ENCODE measurements around the gene UBR4. TPM values are rescaled to one million over a fixed set of nuclear protein-coding genes. Genes with fewer than 3 reads are reported as not detected.

UBR4 gene
- polyA plus RNA-seq, 3 donors, result 109 to 149 (median 124) TPM

DNA sequence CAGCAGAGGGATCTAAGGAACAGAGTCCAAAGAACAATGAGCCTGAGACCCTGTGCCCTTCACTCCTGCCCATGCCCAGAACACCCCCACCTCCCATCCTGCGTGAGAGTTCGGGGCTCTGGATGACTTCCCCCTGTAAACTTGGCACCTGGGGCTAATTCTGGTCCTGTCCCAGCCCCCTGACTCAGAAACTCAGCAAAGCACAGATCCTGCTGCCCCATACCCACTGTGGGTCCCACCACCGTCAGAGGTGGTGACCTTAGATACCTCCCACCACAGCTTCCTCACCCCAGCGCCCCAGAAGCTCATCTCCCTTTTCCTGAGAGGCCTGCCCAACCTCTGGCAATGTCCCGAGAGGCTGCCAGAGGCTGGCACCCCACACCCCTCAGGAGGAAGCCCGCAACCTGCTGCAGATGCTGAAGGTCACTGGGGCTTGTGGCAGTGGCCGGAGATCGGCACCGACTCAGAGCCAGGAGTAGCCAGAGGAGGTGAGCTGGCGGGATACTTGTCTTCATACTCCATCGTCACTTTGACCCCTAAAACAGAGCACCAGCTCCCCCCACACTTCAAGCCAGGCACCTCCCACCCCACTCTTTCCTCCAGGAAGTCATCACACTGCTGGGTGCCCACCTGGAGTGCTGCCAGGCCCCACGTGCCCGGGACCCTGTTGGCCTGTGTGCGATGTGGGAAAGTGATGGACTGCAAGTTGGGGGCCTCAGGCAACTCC, 142.0 kb downstream of the UBR4 start:
- no peak for DNase-seq (ENCODE audit: extremely low read depth in 1 of 11, low read depth in 9 of 11, low spot score in 4 of 11)

DNA sequence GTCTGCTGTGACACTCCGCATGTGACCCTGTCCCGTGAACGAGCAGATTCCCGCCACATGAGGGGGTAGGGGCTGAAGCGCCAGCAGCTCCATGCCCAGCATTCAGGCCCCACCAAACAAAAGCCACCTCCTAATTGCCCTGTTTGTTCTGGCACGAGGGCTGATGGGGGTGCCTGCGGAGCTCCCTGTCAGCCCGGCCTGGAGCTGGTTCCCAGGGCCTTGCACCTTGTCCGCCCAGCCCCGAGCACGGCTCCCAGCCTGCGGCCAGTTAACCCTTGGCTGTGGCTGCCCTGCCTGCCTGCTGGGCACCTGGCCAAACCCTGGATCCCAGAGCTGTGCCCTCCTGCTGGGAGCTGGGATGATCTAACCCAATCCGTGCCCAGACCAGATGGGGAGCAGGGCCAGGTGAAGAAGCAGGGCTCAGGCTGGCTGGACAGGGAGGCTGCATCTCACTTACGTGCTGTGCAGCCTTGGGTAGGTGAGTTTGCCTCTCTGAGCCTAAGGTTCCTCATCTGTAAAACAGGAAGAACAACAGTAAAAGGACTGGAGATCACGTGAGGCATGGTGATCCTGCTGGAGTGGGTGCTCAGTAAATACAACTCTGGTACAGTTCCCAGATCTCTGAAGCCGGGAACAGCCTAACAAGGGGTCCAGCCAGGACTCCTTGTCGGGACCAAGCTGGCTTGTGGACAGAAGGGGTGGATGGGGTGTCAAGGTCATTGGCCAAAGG, 142.7 kb downstream of the UBR4 start:
- no peak for DNase-seq (ENCODE audit: extremely low read depth in 1 of 11, low read depth in 9 of 11, low spot score in 4 of 11)

DNA sequence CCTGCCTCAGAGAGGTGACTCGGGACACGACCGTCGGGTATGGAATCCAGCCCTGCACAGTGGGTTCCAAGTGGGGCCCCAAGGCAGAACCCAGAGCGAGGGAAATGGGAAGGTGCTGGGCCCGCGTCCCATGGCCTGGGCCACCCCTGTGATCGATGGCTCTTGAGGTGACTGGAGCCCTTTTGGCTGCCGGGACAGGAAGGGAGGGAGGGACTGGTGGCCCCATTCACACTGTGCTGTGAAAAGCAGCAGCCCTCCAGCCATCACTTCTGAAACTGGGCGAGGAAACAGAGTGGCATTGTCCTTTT, 143.2 kb downstream of the UBR4 start:
- DNase-seq (ENCODE audit: extremely low read depth in 1 of 11, low read depth in 9 of 11, low spot score in 4 of 11), result no peak

DNA sequence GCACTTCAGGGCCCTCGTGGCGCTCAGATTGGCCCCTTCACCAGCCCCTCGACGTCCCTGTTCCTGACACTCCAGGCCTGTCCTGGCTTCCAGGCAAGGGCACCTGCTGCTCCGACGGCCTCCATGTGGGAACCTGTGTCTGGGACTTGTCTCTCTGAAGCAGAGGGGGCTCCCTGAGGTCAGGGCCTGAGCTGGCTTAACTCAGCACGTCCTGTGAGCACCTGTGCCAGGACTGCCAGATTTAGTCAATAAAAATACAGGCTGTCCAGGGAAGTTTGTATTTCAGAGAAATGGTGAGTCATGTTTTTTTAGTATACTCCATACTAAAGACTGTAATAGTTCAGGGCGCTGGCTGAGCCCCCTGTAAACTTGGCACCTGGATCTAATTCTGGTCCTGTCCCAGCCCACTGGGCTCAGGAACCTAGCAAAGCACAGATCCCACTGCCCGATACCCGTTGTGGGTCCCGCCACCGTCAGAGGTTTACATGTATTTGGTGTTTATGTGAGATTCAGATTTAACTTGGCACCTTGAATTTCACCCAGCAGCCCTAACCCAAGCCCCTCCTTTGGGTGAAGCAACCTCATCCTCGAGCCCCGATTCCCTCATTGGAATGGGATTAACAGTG, 143.7 kb downstream of the UBR4 start:
- DNase-seq (ENCODE audit: extremely low read depth in 1 of 11, low read depth in 9 of 11, low spot score in 4 of 11), result no peak

DNA sequence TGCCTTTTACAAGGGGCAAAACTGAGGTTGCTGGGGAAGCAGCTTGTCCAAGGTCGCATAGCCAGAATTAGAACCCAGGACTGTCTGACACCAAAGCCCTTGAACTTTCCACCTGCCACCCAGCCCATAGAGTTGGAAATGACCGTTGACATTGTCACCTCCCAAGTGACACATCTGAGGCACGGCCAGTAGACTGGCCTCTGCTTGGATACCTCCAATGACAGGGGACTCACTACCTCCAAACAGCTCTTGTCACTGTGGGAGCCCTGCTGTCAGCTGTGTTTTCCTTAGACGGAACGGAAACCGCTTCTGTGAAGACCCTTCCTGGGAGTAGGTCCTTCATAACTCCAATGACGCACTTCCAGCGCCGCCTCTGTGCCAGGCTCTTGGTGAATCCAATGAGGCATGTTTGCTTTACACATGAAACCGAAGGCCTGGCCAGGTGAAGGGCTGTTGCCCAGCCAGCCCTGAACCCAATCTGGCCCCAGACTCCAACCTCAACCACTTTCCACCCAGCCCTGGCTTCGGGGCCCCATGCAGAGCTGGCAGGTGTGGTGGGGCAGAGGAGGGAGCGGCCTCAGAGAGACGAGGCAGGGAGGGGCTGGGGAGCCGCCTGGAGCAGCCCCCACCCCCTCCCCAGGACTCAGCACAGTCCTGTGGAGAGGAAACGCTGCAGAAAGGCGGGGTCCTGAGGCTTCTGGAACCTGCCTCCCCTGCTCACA, 144.4 kb downstream of the UBR4 start:
- no peak for DNase-seq (ENCODE audit: extremely low read depth in 1 of 11, low read depth in 9 of 11, low spot score in 4 of 11)

DNA sequence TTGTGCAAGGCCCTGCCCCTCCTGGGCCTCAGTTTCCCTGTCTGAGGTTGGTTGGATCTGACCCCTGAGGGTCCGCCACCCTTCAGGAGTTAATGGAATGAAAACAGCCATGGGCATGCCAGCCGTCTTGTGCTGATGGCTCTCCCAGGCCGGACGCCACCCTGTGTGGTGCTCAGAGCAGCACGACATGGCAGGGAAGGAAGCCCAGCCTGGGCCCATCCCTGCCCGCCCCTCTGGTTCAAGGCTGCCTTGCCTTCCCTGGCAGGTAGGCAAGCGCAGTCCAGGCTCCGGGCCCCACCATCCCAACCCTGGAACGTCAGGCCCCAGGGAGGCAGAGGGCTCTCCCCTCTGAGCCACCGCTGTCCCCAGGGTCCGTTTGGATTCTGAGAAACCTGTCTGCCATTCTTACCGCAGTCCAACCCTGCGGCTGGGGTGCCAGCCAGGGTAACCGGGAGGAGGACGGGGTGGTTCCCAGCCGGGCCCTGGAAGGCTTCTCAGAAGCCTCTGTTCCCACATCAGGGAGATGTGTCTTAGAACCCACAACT, 145.1 kb downstream of the UBR4 start:
- DNase-seq (ENCODE audit: extremely low read depth in 1 of 11, low read depth in 9 of 11, low spot score in 4 of 11), result no peak

DNA sequence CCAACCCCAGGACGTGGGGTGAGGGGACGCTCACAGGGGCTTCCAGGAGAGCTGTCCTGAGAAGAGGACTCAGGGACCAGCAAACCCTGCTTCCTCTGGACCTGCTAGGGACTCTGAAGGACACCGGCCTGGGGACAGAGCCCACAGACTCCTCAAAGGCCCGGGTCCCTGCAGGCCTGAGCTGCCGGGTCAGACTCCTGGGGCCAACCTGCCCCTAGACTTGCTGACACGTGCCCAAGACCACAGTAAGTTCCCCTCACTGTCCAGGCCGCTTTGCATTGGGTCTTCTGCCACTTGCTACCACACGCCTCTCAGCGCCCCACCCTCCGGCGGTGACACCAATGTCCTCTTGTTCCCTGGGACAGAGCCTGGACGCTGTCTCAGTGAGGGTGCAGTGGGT, 146.9 kb downstream of the UBR4 start:
- DNase-seq (ENCODE audit: extremely low read depth in 1 of 11, low read depth in 9 of 11, low spot score in 4 of 11), result no peak

DNA sequence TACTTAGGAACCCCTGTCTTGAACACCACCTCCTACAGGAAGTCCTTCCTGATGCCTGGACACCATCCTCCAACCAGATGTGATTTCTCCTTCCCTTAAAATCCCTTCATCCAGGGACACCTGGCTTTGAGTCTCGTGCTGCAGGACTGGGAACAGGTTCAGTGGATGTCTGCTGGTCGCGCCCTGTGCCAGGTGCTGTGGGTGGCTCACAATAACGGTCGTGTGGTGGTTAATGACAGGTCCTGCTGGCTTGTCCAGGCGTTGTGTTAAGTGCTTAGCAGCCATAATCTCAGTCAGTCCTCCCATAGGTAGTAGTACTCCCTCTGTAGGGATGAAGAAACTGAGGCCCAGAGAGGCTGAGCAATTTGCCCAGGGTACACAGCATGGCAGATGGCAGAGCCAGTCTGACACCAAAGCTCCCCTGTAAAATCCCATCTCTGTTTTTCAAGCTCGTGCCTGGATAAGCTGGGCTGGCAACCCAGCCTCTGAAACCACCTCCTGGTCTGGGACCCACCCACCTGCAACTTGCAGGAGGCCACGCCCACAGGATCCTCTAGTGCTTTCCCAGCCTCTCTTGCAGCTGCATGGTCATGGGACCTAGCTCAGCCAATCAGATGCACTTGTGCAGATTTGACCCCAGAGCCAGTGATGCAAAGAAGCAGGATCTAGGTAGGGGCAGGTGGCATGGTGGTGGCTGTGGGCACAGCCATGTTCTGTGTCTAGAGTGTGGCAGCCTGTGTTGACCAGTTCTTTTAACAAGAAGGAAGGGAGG, 147.6 kb downstream of the UBR4 start:
- DNase-seq (ENCODE audit: extremely low read depth in 1 of 11, low read depth in 9 of 11, low spot score in 4 of 11), result no peak

DNA sequence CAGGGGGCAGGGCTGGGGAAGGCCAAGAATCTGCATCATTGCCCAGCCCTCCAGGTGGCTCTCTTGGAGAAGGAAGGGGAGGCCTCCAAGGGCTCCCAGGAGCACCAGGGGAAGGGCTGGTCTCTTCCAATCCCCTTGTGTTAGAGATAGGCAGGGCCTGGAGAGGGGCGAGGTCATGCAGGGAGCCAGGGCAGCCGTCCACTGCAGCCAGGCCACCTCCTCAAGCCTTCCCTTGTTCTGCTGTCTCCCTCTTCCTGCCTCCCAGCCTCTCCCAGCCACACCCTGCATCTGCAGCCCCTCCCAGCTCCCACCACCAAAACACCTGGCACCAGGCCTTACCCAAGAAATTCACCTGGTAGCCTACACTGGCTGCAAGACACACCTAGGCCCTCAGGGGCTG, 148.3 kb downstream of the UBR4 start:
- no peak for DNase-seq (ENCODE audit: extremely low read depth in 1 of 11, low read depth in 9 of 11, low spot score in 4 of 11)

DNA sequence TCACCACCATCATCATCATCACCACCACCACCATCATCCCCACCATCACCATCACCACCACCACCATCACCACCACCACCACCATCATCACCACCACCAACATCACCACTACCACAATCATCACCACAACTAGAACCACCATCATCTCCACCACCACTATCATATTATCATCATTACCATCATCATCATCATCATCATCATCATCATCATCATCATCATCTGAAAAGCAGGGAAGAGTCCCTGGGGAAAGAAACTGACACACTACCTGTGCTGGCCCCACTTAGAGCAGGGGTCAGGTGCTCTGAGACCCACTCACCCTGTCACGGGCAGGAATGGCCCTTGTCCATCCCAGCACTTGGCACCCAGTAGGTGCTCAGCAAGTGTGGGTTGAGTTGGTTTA, 148.7 kb downstream of the UBR4 start:
- no peak for DNase-seq (ENCODE audit: extremely low read depth in 1 of 11, low read depth in 9 of 11, low spot score in 4 of 11)

DNA sequence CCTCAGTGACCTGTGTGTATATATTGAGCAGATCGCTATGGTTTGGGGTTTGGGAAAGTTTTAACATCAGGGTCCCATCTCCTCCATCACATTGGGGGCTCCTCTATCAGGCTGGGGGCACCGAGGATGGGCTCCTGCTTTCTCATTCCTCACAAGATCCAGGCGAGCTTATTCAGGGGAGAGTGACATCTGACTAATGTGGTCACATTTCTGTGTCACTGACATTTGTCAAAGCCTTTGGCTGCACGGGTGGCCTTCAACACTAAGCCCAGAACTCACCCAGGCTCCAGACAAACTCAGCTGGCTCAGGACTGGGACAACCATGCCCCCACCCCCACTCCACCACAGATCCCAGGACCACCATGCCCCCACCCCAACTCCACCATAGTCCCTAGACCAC, 150.3 kb downstream of the UBR4 start:
- DNase-seq (ENCODE audit: extremely low read depth in 1 of 11, low read depth in 9 of 11, low spot score in 4 of 11), result no peak

DNA sequence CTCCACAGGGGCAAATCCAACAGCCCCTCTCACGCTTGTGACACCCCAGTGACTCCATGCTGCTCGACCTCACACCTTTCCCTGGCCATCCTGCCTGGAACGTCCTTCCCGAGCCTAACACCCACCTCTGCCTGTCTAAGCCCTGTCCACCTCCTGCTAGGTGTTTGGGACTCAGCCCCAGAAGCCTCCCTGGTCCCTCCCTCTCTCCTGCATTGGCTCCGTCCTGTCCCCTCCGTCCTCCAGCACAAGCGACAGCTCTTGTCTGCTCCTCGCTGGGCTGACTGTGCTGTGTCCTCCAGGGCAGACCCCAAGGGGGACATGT, 151.6 kb downstream of the UBR4 start:
- DNase-seq (ENCODE audit: extremely low read depth in 1 of 11, low read depth in 9 of 11, low spot score in 4 of 11), result no peak

DNA sequence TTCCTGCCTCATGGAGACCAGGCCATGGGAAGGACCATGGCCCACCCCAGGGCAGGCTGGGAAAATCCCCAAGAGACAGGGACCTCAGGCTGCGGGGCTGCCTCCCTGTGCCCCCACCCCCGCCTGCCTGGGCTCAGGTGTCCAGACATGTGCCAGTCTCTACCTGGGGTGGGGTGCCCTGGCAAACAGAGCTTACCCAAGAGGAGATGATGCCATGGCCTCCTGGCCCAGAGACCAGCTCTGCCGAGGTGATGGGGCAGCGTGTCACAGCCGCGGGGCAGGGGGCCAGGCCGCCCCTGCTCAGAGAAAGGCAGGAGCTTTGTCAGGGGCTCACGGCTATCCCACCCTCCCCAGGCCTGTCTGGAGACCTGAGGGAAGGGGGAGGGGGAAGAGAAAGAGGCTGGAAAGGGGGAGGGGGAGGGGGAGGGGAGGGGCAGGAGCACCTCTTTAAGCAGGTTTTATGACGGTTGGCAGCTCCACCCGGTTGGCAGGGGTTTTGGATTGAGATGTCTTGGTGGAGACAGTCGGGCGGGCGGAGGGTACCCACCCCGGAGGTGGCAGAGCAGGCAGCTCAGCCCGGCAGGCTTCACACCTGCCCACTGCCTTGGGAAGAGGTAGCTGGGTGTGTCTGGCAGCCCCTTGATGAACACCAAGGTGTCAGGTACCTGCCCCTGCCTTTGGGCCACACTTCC, 152.1 kb downstream of the UBR4 start:
- no peak for DNase-seq (ENCODE audit: extremely low read depth in 1 of 11, low read depth in 9 of 11, low spot score in 4 of 11)

DNA sequence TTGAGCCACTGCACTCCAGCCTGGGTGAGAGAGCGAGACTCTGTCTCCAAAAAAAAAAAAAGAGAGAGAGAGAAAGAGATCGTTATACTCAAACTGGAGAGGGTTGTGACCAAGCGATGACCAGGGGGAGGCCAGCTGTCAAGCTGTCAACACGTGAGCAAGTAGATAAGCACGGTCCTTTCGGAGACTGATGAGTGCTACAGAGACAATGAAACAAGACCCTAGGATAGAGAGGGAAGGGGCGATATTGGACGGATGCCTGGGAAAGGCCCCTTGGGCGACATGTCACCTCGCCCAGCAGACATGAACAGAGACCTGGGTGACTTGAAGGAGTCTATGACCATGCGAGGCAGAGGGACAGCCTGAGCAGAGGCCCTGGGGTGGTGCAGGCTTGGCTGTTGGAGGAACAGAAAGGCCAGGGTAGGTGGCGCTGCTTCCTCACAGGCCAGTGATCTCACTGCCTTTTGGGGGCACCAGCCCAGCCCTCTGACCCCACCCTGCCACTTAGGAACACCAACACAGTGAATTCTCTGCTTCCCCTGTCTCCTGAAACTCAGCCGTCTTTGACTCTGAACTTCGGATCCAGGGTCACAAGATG, 152.8 kb downstream of the UBR4 start:
- DNase-seq (ENCODE audit: extremely low read depth in 1 of 11, low read depth in 9 of 11, low spot score in 4 of 11), result no peak

DNA sequence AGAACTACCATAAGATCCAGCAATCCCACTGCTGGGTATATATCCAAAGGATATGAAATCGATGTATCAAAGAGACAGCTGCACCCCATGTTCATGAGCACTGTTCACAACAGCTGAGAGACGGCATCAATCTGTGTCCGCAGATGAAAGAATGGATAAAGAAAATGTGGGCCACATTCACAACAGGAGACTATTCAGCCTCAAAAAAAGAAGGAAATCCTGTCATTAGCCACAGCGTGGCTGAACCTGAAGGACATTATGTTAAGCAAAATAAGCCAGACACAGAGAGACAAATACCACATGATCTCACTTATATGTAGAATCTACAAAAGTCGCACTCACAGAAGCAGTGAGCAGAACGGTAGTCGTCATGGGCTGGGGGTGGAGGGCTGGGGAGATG, 154.4 kb downstream of the UBR4 start:
- DNase-seq (ENCODE audit: extremely low read depth in 1 of 11, low read depth in 9 of 11, low spot score in 4 of 11), result no peak

DNA sequence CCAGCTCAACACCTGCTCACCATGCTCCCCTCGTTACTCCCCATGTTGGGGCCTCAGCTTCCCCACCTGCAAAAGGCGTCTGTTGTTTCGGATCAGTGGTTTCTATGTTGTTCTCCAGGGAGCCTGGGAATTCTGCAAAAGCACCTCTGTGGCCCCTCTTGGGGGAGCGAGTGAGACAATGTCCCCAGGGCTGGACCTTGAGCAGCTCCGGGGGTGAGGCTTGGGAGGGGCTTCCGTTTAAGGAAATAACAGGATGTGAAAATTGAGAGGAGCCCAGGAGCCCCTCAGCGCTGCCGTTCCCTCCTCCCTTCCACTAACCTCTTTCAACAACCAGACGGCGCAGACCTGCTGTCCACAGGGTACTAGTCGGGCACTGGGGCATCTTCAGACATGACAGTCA, 155.1 kb downstream of the UBR4 start:
- DNase-seq (ENCODE audit: extremely low read depth in 1 of 11, low read depth in 9 of 11, low spot score in 4 of 11), result no peak

DNA sequence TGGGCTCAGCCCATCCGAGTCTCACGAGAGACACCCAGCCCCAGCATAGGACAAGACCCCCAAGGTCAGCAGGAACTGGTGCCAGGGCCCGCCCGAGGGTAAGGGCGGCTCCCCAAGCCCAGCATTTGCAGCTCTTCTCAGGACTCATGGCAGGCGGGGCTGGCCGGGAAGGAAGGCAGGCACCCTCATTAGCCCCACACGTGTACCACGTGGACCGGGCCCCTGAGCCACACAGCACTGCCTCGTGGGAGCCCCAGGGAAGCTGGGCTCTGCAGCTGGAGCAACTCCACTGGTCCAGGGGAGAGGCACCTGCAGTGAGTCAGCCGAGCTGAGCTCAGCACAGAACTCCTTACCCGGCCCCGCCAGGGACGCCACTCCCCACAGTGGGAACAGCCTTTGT, 155.8 kb downstream of the UBR4 start:
- no peak for DNase-seq (ENCODE audit: extremely low read depth in 1 of 11, low read depth in 9 of 11, low spot score in 4 of 11)

DNA sequence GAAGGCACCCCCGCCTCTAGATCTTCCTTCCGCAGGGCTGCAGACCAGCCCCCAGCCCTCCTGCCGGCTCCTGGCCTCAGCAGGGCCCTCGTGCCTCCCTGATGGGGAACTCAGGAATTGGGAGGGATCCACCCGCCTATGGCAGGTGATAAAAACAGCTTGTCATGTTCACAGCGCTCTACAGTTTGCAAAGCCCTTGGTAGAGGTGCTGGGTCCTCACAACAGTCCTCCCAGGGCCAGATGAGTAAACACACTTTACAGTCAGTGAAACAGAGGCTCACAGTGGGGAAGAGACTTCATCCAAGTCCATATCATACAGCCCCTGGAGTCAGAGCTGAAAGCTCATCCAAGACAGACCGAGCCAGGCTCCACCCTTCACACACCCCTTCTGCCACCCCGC, 156.6 kb downstream of the UBR4 start:
- DNase-seq (ENCODE audit: extremely low read depth in 1 of 11, low read depth in 9 of 11, low spot score in 4 of 11), result no peak
